NOMO-1 (cell line): ENCODE results near the gene PNCK.

Experiments used
- DNase-seq, 2 experiments: peaks; one replicate each; lab custom pipeline; 2025; ENCODE audit not compliant: unreplicated experiment in 2 of 2; lab: John Stamatoyannopoulos, UW

Gene PNCK

GRCh38 chrX:153643431-153644351, 29.9 kb downstream of the PNCK start:
- no peak for DNase-seq

- DNase-seq: no peak
These were observed 30.8 kb downstream of the PNCK start for GRCh38 chrX:153642655-153643430.

GRCh38 chrX:153642051-153642654, 31.5 kb downstream of the PNCK start:
- DNase-seq: no peak

GRCh38 chrX:153641627-153642026, 32.0 kb downstream of the PNCK start:
- DNase-seq: no peak

- DNase-seq: no peak
These were observed 32.7 kb downstream of the PNCK start for GRCh38 chrX:153640736-153641575.

GRCh38 chrX:153640045-153640686, 33.4 kb downstream of the PNCK start:
- DNase-seq: no peak

GRCh38 chrX:153639177-153640044, 34.2 kb downstream of the PNCK start:
- DNase-seq: no peak

GRCh38 chrX:153638436-153639176, 35.0 kb downstream of the PNCK start:
- no peak for DNase-seq

GRCh38 chrX:153638041-153638371, 35.6 kb downstream of the PNCK start:
- no peak for DNase-seq

GRCh38 chrX:153637121-153638040, 36.2 kb downstream of the PNCK start:
- no peak for DNase-seq

- DNase-seq: no peak
These were observed 36.9 kb downstream of the PNCK start for GRCh38 chrX:153636716-153637115.

- DNase-seq: peak; percentile 22 to 49
These were observed 37.6 kb downstream of the PNCK start for GRCh38 chrX:153635788-153636668.

- no peak for DNase-seq
These were observed 38.2 kb downstream of the PNCK start for GRCh38 chrX:153635388-153635787.

GRCh38 chrX:153634832-153635231, 38.8 kb downstream of the PNCK start:
- DNase-seq: no peak

- DNase-seq: no peak
These were observed 39.4 kb downstream of the PNCK start for GRCh38 chrX:153634236-153634635.

GRCh38 chrX:153633607-153634180, 39.9 kb downstream of the PNCK start:
- no peak for DNase-seq
